Measurements from ENCODE around the gene AMBRA1.

- no peak for TF ChIP-seq EGR1 (IDR thresholded peaks at IDR 0.05)
- no peak for TF ChIP-seq YY1 (IDR thresholded peaks at IDR 0.05; ENCODE audit: low read depth)
- TF ChIP-seq, protein P1, sequence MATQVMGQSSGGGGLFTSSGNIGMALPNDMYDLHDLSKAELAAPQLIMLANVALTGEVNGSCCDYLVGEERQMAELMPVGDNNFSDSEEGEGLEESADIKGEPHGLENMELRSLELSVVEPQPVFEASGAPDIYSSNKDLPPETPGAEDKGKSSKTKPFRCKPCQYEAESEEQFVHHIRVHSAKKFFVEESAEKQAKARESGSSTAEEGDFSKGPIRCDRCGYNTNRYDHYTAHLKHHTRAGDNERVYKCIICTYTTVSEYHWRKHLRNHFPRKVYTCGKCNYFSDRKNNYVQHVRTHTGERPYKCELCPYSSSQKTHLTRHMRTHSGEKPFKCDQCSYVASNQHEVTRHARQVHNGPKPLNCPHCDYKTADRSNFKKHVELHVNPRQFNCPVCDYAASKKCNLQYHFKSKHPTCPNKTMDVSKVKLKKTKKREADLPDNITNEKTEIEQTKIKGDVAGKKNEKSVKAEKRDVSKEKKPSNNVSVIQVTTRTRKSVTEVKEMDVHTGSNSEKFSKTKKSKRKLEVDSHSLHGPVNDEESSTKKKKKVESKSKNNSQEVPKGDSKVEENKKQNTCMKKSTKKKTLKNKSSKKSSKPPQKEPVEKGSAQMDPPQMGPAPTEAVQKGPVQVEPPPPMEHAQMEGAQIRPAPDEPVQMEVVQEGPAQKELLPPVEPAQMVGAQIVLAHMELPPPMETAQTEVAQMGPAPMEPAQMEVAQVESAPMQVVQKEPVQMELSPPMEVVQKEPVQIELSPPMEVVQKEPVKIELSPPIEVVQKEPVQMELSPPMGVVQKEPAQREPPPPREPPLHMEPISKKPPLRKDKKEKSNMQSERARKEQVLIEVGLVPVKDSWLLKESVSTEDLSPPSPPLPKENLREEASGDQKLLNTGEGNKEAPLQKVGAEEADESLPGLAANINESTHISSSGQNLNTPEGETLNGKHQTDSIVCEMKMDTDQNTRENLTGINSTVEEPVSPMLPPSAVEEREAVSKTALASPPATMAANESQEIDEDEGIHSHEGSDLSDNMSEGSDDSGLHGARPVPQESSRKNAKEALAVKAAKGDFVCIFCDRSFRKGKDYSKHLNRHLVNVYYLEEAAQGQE (IDR thresholded peaks at IDR 0.05; ENCODE audit: low read depth) = no peak
- TF ChIP-seq MAX (IDR thresholded peaks at IDR 0.05) = no peak
- TF ChIP-seq, protein P2, sequence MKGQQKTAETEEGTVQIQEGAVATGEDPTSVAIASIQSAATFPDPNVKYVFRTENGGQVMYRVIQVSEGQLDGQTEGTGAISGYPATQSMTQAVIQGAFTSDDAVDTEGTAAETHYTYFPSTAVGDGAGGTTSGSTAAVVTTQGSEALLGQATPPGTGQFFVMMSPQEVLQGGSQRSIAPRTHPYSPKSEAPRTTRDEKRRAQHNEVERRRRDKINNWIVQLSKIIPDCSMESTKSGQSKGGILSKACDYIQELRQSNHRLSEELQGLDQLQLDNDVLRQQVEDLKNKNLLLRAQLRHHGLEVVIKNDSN (IDR thresholded peaks at IDR 0.05) = no peak
- no peak for TF ChIP-seq EP300 (IDR thresholded peaks at IDR 0.05; ENCODE audit: borderline replicate concordance)
- no peak for TF ChIP-seq TAF1 (IDR thresholded peaks at IDR 0.05; ENCODE audit: low read depth)
- no peak for TF ChIP-seq RAD21 (IDR thresholded peaks at IDR 0.05; ENCODE audit: low read depth)
- no peak for TF ChIP-seq CEBPB (IDR thresholded peaks at IDR 0.05)
- no peak for TF ChIP-seq ZBTB7A (IDR thresholded peaks at IDR 0.05; ENCODE audit: low read depth)
- no peak for TF ChIP-seq CREB1 (IDR thresholded peaks at IDR 0.05; ENCODE audit: low read depth)
- no peak for TF ChIP-seq FOXM1 (IDR thresholded peaks at IDR 0.05; ENCODE audit: borderline replicate concordance, low read depth)
- TF ChIP-seq TEAD4 (IDR thresholded peaks at IDR 0.05) = no peak
Measured at GRCh38 chr11:46479601-46480000, 114.2 kb downstream of the AMBRA1 start.

Measured in Ishikawa (cell line).